ENCODE data around the gene IL1F10.

IL1F10 gene

DNA sequence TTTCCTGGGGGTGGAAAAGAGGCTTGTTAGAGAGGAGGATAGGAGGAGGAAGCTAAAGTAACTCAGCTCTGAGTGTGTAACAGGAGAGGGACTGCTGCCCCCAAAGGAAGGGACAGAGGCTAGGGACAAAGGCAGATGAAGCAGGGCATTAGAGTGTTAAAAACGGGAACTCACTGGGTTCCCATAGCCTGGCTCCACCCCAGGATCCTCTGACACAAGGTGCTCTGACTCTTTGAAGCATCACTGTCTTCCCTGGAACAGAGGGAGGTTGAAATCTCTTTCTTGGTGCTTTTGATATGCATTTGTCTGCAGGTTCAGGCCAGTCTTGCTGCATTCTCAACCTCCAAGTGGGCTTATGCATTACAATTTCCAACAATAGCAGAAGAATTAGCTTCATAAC is 39.7 kb upstream of the IL1F10 start:
- DNase-seq (ENCODE audit: extremely low spot score) = no peak
- TF ChIP-seq, protein P1, sequence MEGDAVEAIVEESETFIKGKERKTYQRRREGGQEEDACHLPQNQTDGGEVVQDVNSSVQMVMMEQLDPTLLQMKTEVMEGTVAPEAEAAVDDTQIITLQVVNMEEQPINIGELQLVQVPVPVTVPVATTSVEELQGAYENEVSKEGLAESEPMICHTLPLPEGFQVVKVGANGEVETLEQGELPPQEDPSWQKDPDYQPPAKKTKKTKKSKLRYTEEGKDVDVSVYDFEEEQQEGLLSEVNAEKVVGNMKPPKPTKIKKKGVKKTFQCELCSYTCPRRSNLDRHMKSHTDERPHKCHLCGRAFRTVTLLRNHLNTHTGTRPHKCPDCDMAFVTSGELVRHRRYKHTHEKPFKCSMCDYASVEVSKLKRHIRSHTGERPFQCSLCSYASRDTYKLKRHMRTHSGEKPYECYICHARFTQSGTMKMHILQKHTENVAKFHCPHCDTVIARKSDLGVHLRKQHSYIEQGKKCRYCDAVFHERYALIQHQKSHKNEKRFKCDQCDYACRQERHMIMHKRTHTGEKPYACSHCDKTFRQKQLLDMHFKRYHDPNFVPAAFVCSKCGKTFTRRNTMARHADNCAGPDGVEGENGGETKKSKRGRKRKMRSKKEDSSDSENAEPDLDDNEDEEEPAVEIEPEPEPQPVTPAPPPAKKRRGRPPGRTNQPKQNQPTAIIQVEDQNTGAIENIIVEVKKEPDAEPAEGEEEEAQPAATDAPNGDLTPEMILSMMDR (IDR thresholded peaks at IDR 0.05; ENCODE audit: control extremely low read depth, extremely low read depth, low read depth, missing control alignments) = no peak
- ChIA-PET POLR2A (no interaction called here), CTCF (no interaction called here)

DNA sequence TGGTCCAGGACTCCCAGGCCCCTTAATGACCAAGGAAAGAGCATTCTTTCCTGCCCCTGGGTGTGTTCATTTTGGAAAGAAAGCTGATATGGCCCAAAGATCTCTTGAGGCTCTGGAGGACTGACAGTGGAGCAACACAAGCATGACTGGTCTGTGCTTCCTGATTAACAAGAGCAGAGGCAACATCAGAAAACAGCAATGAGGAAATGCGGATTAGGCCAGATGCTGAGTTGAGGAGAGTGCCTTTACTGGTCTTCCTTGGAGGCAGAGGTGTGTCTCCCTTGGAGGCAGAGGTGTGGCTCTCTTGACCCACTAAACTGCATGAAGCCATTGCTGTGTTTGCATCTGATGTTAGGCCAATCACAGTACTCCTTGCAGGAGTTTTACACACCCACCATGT is 35.0 kb upstream of the IL1F10 start:
- TF ChIP-seq, protein P1 (IDR thresholded peaks at IDR 0.05; ENCODE audit: control extremely low read depth, extremely low read depth, low read depth, missing control alignments) = no peak
- DNase-seq (ENCODE audit: extremely low spot score) = no peak
- POLR2A ChIA-PET = no interaction called here
- CTCF ChIA-PET = interaction anchor here (0.6 to 1.2 kb wide), 3 partner anchors 8 to 47 kb away, joined by 3 read pairs; no protein-coding TSS in a partner anchor

DNA sequence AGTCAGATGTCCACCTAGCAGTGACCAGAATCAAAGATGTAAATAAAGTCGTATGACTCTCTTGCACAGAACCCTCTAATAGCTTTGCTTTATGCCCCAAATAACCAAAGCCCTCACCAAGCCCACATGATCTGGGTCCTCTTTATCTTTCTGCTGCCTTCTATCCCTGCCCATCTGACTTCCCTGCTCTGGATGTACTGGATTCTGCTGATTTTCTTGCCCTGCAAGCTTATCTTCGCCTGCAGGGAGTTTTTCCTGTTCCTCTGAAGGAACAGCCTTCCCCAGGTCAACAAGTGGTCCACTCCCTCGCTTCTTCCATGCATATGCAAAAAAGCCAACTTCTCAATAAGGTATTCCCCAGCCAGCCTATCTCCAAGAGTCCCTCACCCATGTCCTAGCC is 33.8 kb upstream of the IL1F10 start:
- CTCF ChIA-PET = no interaction called here
- DNase-seq (ENCODE audit: extremely low spot score) = no peak
- TF ChIP-seq, protein P1 (IDR thresholded peaks at IDR 0.05; ENCODE audit: control extremely low read depth, extremely low read depth, low read depth, missing control alignments) = no peak
- POLR2A ChIA-PET = no interaction called here

DNA sequence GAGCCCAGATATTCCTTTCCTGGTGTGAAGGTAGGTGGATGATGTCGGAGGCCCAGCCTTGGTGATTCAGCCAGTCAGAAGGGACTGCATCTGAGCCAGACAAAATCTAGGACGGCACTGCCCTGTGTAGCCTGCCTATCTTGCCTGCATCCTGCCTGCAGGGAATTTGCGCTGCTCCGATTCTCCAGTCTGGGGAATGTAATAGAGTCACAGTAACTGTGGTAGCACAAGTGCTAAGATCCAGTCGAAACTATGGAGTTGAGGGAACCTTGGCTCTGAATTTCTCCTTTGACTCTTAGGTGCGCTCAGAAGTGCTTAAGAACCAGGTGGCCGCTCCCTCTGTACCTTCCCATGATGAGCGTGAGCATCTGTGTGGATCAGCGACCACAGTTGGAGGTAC is 31.0 kb upstream of the IL1F10 start:
- DNase-seq (ENCODE audit: extremely low spot score) = no peak
- TF ChIP-seq, protein P1 (IDR thresholded peaks at IDR 0.05; ENCODE audit: control extremely low read depth, extremely low read depth, low read depth, missing control alignments) = no peak
- ChIA-PET POLR2A (no interaction called here), CTCF (no interaction called here)

DNA sequence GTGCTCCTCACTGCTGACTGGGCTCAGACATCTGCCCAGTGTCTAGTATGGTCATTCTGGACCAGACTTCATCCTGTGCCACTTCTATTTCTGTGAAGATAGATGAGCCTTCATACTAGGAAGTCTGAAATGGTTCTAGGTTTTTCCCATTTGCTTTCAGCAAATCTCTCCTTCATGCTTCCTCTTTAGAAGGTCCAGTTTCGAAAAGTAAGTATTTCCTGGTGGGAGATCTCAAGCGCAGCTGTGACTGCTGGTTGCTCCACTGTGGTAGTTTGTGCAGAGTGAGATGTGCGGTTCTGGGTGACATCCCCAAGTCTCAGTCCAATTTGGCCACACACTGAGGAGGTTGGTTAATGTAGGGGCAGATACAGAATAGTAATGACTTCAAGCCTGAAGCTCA is 29.5 kb upstream of the IL1F10 start:
- POLR2A ChIA-PET = no interaction called here
- TF ChIP-seq, protein P1 (IDR thresholded peaks at IDR 0.05; ENCODE audit: control extremely low read depth, extremely low read depth, low read depth, missing control alignments) = no peak
- CTCF ChIA-PET = interaction anchor here (1.2 kb wide), 1 partner anchor 14 kb away, joined by 3 read pairs; no protein-coding TSS in a partner anchor
- no peak for DNase-seq (ENCODE audit: extremely low spot score)

DNA sequence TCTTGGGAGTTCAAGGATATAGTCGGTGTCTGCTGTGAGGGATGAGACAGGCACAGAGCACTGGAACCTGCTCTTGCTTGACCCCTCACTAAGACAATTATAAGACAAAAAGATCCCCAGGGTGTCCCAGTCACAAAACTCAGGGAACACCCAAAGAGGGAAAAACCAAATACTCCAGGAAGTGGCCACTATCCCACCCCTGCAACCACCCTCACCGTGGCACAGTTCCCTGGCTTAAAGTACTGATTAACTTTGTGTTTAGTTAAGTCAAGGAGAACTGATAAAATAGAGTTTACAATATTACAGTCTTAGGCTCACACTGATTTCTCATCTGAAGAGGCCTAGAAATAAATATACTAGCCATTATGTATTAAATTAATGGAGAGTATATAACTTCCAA is 28.6 kb upstream of the IL1F10 start:
- TF ChIP-seq, protein P1 (IDR thresholded peaks at IDR 0.05; ENCODE audit: control extremely low read depth, extremely low read depth, low read depth, missing control alignments) = no peak
- POLR2A ChIA-PET = no interaction called here
- CTCF ChIA-PET = interaction anchor here (1.2 kb wide), 1 partner anchor 15 kb away, joined by 3 read pairs; no protein-coding TSS in a partner anchor
- DNase-seq (ENCODE audit: extremely low spot score) = no peak

DNA sequence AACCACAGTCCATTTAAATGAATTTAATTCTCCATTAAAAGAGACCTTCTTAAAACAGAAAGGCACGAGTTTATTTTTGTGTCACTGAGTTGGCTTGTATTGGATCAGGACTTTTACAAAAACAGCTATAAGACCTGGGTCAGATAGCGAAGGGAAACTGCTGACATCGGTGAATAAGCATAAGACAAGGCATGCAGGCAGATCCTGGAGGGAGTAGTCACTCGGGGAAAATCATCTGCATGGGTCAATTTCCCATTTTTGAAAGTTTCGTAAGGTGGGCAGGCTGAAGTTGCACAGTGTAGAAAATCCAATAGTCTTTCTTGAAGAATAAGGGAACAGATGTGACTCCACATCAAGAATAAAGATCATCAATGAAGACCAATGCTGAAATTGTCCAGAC is 28.1 kb upstream of the IL1F10 start:
- no peak for DNase-seq (ENCODE audit: extremely low spot score)
- TF ChIP-seq, protein P1 (IDR thresholded peaks at IDR 0.05; ENCODE audit: control extremely low read depth, extremely low read depth, low read depth, missing control alignments) = no peak
- ChIA-PET POLR2A (no interaction called here), CTCF (interaction anchor here (1.2 kb wide), 1 partner anchor 16 kb away, joined by 3 read pairs; no protein-coding TSS in a partner anchor)

All from GM10248 (cell line).